CD4-positive, alpha-beta memory T cell (primary cell): ENCODE results near the gene MCC. TPM values are rescaled to one million over a fixed set of nuclear protein-coding genes. Genes with fewer than 3 reads are reported as not detected.

Experiments
- CTCF ChIA-PET: fragments of 350-600 bp; sonication (Branson Sonifier 250); formaldehyde crosslinking; loops from one replicate; lab custom pipeline; 2021; ENCODE audit warnings: inconsistent platforms; ENCODE audit not compliant: partially characterized antibody; lab: Charles Lee
- POLR2A ChIA-PET: fragments of 350-600 bp; sonication (Branson Sonifier 250); formaldehyde crosslinking; loops from one replicate; lab custom pipeline; 2021; ENCODE audit not compliant: partially characterized antibody; lab: Charles Lee
- DNase-seq, 5 donors: peaks; one replicate each; pipeline versions ENCODE4 v3.0.0 to v3.0.0-alpha.2; 2020 to 2022; ENCODE audit warnings: mixed read lengths in 1 of 5
- H3K27ac ChIP-seq: one replicate; pipeline ENCODE4 v1.7.0; 2013; ENCODE audit warnings: low read depth, low read length
- H3K27me3 ChIP-seq: 2 replicates; pipeline ENCODE4 v1.7.0; 2013; ENCODE audit warnings: mild to moderate bottlenecking, low read length, moderate library complexity; ENCODE audit not compliant: insufficient read depth
- H3K36me3 ChIP-seq: 2 replicates; pipeline ENCODE4 v1.7.0; 2013; ENCODE audit warnings: mild to moderate bottlenecking, low read length, moderate library complexity; ENCODE audit not compliant: insufficient read depth
- H3K4me1 ChIP-seq: 2 replicates; pipeline ENCODE4 v1.7.0; 2013; ENCODE audit warnings: mild to moderate bottlenecking, low read length, moderate library complexity; ENCODE audit not compliant: insufficient read depth
- H3K4me3 ChIP-seq, 2 donors: one replicate each; pipeline ENCODE4 v1.7.0; 2013; ENCODE audit warnings: low read length in 2 of 2, mild to moderate bottlenecking in 1 of 2
- H3K9me3 ChIP-seq, 2 donors: one replicate each; pipeline ENCODE4 v1.7.0; 2013; ENCODE audit warnings: low read length in 2 of 2, control low read depth in 1 of 2; ENCODE audit not compliant: control insufficient read depth in 1 of 2
- H3K27ac Mint-ChIP-seq, 7 donors: one replicate each; pipeline ENCODE4 v1.8.0; 2020 to 2021; ENCODE audit warnings: mixed read lengths in 7 of 7, mild to moderate bottlenecking in 6 of 7, inconsistent platforms in 3 of 7, moderate library complexity in 3 of 7
- H3K27me3 Mint-ChIP-seq, 2 donors: one replicate each; pipeline ENCODE4 v1.8.0; 2020 to 2021; ENCODE audit warnings: mixed read lengths in 2 of 2
- H3K36me3 Mint-ChIP-seq, 2 donors: one replicate each; pipeline ENCODE4 v1.8.0; 2020 to 2021; ENCODE audit warnings: mixed read lengths in 2 of 2, inconsistent platforms in 1 of 2, mild to moderate bottlenecking in 1 of 2
- H3K4me1 Mint-ChIP-seq, 4 donors: one replicate each; pipeline ENCODE4 v1.8.0; 2020 to 2021; ENCODE audit warnings: mixed read lengths in 4 of 4, mild to moderate bottlenecking in 1 of 4
- H3K4me3 Mint-ChIP-seq, 8 donors: one replicate each; pipeline ENCODE4 v1.8.0; 2020 to 2021; ENCODE audit warnings: mixed read lengths in 8 of 8, mild to moderate bottlenecking in 7 of 8, moderate library complexity in 6 of 8, inconsistent platforms in 3 of 8
- H3K9me3 Mint-ChIP-seq, 8 donors: one replicate each; pipeline ENCODE4 v1.8.0; 2020 to 2021; ENCODE audit warnings: mixed read lengths in 8 of 8, mild to moderate bottlenecking in 5 of 8, inconsistent platforms in 3 of 8, moderate library complexity in 1 of 8
- intact Hi-C: fragments of 100-400 bp; cut with micrococcal nuclease; formaldehyde crosslinking; loops from one replicate; pipeline ENCODE4 v1.15.1; 2023
- polyA plus RNA-seq, 2 donors: library from polyadenylated mRNA; unstranded; fragments of 300-500 nt; fragmentation: Illumina TruSeq; gene quantifications; one replicate each; pipeline ENCODE4 v1.2.3, GENCODE V29; 2021
- total RNA-seq, 2 experiments: library from RNA; stranded (reverse); gene quantifications; one replicate each; pipeline ENCODE4 v1.2.3, GENCODE V29; 2021

The MCC gene
- total and polyA plus RNA-seq, 4 experiments from 2014 or later = 0.92 to 12.1 (median 7.7) TPM

DNA sequence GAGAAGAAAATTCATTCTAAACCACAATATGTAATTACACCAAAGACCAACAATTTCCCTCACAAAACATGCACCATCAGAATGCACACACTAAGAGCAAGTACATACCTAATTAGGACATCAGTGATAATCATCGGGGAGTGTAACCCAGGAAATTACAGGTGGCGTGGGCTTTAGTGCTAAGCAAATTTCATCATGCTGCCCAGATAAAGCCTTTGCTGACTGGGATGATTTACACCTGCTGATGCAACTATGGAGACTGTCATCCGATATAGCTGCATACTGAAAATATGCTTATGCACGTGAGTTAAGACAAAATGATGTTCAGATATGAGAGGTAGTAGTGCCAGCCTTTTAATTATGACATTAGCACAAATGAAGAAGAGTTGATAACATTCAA, 388.4 kb downstream of the MCC start:
- Mint-ChIP-seq H3K27ac (peak overlapping the region in 1 of 7 donors; percentile 25), H3K4me1 (peaks cover 0 to 3% (median 0%) of the 10 kb centered on the region in 4 donors), H3K27me3 (no peaks in the 10 kb centered on the region), H3K4me3 (no peak overlapping the region), H3K9me3 (no peaks in the 10 kb centered on the region), H3K36me3 (peaks cover 19 to 50% of the 10 kb centered on the region in 2 donors)
- POLR2A ChIA-PET = no interaction called here
- Histone ChIP-seq H3K4me1 (no peaks in the 10 kb centered on the region), H3K36me3 (no peaks in the 10 kb centered on the region), H3K27ac (no peak overlapping the region), H3K4me3 (no peak overlapping the region), H3K9me3 (no peaks in the 10 kb centered on the region), H3K27me3 (no peaks in the 10 kb centered on the region)
- intact Hi-C loops = no loop called here
- CTCF ChIA-PET = no interaction called here
- DNase-seq = no peak

DNA sequence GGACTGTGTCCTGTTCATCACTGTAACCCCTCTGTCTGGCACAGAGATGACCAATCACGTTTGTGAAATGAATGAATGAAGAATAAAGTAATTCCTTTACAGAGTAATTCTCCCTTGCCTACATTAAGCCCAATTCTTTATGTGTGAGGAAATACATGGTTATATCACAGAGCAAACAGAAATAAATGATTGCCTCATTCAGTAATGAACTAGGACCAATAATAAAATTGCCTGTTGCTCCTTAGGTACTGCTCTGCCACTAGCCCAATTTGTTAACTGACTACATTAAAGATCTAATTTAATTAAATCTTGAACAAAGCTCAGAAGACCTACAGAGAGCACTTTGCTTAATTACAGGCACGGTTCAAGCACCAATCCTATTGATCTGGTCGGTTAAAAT, 389.9 kb downstream of the MCC start:
- peaks cover 17 to 45% of the 10 kb centered on the region in 2 donors for H3K36me3 Mint-ChIP-seq
- no peak overlapping the region for H3K4me3 ChIP-seq
- H3K9me3 Mint-ChIP-seq = no peaks in the 10 kb centered on the region
- peaks cover 0 to 3% (median 0%) of the 10 kb centered on the region in 4 donors for H3K4me1 Mint-ChIP-seq
- H3K4me3 Mint-ChIP-seq = no peak overlapping the region
- H3K27me3 Mint-ChIP-seq = no peaks in the 10 kb centered on the region
- H3K27ac ChIP-seq = no peak overlapping the region
- peak overlapping the region in 1 of 7 donors; percentile 37 for H3K27ac Mint-ChIP-seq
- H3K9me3 ChIP-seq = no peaks in the 10 kb centered on the region
- POLR2A ChIA-PET = no interaction called here
- intact Hi-C loops = no loop called here
- no peaks in the 10 kb centered on the region for H3K27me3 ChIP-seq
- no peak for DNase-seq
- no peaks in the 10 kb centered on the region for H3K4me1 ChIP-seq
- H3K36me3 ChIP-seq = no peaks in the 10 kb centered on the region
- CTCF ChIA-PET = no interaction called here

DNA sequence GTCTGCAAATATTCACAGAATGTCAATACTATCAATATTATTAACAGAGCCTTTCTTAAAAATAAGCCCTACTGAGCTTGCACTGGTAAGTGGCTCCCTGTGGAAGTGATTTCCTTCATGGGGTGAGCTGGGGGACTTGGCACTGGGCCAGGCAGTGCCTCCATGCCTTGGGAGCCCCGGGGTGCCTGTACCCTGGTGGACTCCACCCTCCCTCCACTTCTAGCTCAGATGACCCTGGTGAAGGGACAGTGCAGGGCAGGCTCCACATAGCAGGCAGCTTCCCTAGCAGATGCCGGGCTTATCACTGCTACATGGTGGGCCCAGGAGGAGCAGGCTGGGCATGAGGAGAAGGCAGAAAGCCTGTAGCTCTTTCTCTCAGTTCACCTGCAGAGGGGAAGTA, 392.4 kb downstream of the MCC start:
- Mint-ChIP-seq H3K4me1 (peaks cover 0 to 3% (median 0%) of the 10 kb centered on the region in 4 donors), H3K27me3 (no peaks in the 10 kb centered on the region), H3K4me3 (no peak overlapping the region), H3K9me3 (no peaks in the 10 kb centered on the region), H3K36me3 (peaks cover 5 to 35% of the 10 kb centered on the region in 2 donors), H3K27ac (no peak overlapping the region)
- no peaks in the 10 kb centered on the region for H3K4me1 ChIP-seq
- H3K27me3 ChIP-seq = no peaks in the 10 kb centered on the region
- no peaks in the 10 kb centered on the region for H3K9me3 ChIP-seq
- ChIA-PET CTCF (interaction anchor here (1.6 kb wide), 1 partner anchor 10 kb away, joined by 5 read pairs; no protein-coding TSS in a partner anchor), POLR2A (no interaction called here)
- DNase-seq = no peak
- H3K27ac ChIP-seq = no peak overlapping the region
- intact Hi-C loops = no loop called here
- no peak overlapping the region for H3K4me3 ChIP-seq
- no peaks in the 10 kb centered on the region for H3K36me3 ChIP-seq

DNA sequence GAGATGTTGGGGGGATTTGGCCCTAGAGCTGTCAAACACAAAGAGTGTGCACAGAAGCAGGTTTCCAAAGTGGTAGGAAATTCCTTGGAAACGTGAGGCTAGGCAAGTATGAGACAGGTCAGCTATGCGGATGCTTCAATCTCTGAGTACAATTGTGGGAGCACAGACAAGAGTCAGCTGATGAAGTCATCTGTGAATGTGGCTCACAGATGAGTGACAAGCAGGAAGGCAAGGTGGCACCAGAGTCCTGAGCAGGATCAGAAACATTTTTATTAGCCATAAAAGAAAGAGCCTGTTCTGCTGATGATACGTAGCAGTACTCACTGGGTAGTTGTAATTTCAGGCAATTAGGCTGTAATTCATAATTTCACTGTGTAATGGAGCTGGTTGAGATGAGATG, 394.7 kb downstream of the MCC start:
- no peaks in the 10 kb centered on the region for H3K27me3 ChIP-seq
- H3K9me3 Mint-ChIP-seq = no peaks in the 10 kb centered on the region
- DNase-seq = no peak
- H3K4me1 Mint-ChIP-seq = peaks cover 0 to 3% (median under 1%) of the 10 kb centered on the region in 4 donors
- no peak overlapping the region for H3K27ac ChIP-seq
- no peaks in the 10 kb centered on the region for H3K27me3 Mint-ChIP-seq
- no peak overlapping the region for H3K4me3 ChIP-seq
- CTCF ChIA-PET = interaction anchor here (2.0 kb wide), 1 partner anchor 97 kb away, joined by 8 read pairs; no protein-coding TSS in a partner anchor
- no peaks in the 10 kb centered on the region for H3K4me1 ChIP-seq
- no peak overlapping the region for H3K4me3 Mint-ChIP-seq
- POLR2A ChIA-PET = interaction anchor here (1.2 kb wide), 1 partner anchor 9 kb away, joined by 3 read pairs; no protein-coding TSS in a partner anchor
- peaks cover 8 to 31% of the 10 kb centered on the region in 2 donors for H3K36me3 Mint-ChIP-seq
- H3K36me3 ChIP-seq = no peaks in the 10 kb centered on the region
- no peaks in the 10 kb centered on the region for H3K9me3 ChIP-seq
- intact Hi-C loops = no loop called here
- peak overlapping the region in 1 of 7 donors; percentile 42 for H3K27ac Mint-ChIP-seq

DNA sequence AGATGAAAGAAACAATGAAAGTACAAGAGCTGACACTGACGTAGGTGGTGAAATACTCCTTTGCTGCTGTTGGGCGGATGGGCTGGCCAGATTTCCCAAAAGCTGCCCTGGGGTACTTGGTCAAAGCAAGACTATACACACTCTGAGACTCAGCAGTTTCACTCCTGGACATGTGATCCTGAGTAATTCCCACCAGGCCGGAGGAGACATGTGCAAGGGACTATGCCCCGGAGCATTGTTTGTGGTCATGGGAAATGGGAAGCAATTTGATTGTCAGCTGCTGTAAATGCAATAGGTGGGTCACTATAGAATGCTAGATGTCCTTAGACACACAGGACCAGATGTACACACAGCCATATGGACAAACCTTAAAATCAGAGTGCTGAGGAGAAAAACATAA, 395.6 kb downstream of the MCC start:
- no peak overlapping the region for H3K27ac ChIP-seq
- H3K27me3 Mint-ChIP-seq = no peaks in the 10 kb centered on the region
- no peaks in the 10 kb centered on the region for H3K9me3 Mint-ChIP-seq
- DNase-seq = no peak
- CTCF ChIA-PET = no interaction called here
- POLR2A ChIA-PET = no interaction called here
- no peaks in the 10 kb centered on the region for H3K36me3 ChIP-seq
- H3K4me3 Mint-ChIP-seq = no peak overlapping the region
- H3K27ac Mint-ChIP-seq = peak overlapping the region in 1 of 7 donors; percentile 3
- no peaks in the 10 kb centered on the region for H3K4me1 ChIP-seq
- no peaks in the 10 kb centered on the region for H3K27me3 ChIP-seq
- H3K4me1 Mint-ChIP-seq = peaks cover 0 to 4% (median 2%) of the 10 kb centered on the region in 4 donors
- intact Hi-C loops = no loop called here
- peaks cover 4 to 26% of the 10 kb centered on the region in 2 donors for H3K36me3 Mint-ChIP-seq
- no peak overlapping the region for H3K4me3 ChIP-seq
- H3K9me3 ChIP-seq = no peaks in the 10 kb centered on the region

DNA sequence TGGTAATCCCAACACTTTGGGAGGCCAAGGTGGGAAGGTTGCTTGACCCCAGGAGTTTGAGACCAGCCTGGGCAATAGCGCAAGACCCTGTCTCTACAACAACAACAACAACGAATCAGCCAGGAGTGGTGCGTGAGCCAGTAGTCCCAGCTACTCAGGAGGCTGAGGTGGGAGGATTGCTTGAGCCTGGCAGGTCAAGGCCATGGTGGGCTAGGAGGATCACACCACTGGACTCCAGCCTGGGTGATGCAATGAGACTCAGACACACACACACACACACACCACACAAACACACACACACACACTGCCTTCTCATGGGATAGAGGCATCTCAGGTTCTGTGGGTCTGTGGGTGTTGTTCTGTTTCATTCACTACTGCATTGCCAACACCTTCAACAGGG, 396.6 kb downstream of the MCC start:
- DNase-seq = no peak
- CTCF ChIA-PET = no interaction called here
- H3K4me1 ChIP-seq = no peaks in the 10 kb centered on the region
- intact Hi-C loops = no loop called here
- H3K4me3 ChIP-seq = no peak overlapping the region
- H3K27ac Mint-ChIP-seq = no peak overlapping the region
- no peaks in the 10 kb centered on the region for H3K27me3 ChIP-seq
- no peaks in the 10 kb centered on the region for H3K27me3 Mint-ChIP-seq
- H3K9me3 Mint-ChIP-seq = no peaks in the 10 kb centered on the region
- no peaks in the 10 kb centered on the region for H3K36me3 ChIP-seq
- peaks cover 4 to 19% of the 10 kb centered on the region in 2 donors for H3K36me3 Mint-ChIP-seq
- POLR2A ChIA-PET = no interaction called here
- no peak overlapping the region for H3K27ac ChIP-seq
- no peak overlapping the region for H3K4me3 Mint-ChIP-seq
- H3K4me1 Mint-ChIP-seq = peaks cover 0 to 4% (median 2%) of the 10 kb centered on the region in 4 donors
- no peaks in the 10 kb centered on the region for H3K9me3 ChIP-seq

DNA sequence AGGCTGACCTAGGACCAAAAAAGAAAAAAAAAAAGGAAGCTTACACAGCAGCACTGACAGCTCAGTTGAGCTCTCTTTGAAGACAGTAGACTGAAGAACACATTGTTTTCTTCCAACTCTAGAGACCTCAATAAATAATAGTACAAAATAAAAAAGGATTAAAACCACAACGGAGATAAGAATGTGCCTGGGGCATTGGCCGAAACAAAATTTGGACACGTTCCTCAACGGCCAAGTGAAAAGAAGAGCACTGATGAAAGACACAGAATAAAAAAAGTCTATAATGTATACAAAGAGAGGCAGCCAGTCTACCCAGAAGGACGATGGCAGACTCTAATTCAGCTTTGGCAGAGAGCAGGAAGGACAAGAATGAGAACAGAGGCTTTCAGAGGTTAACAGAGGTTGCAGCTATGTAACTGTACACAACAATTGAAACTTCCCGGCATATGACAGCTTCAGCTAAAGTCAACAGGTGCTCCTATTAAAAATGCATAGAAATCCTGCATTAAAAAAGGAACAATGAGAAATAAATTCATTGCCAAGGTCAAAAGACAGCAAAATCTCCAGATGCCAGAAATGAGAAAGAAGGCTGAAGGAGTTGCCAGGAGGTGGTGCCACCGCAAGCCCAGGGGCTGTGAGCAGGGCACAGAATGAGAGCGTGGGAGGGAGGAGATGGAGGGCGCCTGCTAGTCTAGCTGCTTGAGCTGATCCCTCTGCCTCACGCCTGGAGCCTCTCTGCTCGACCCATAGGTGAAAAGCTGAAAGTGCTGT, 397.7 kb downstream of the MCC start:
- H3K36me3 ChIP-seq = no peaks in the 10 kb centered on the region
- H3K9me3 ChIP-seq = no peaks in the 10 kb centered on the region
- DNase-seq = no peak
- ChIA-PET CTCF (interaction anchor here (1.0 to 1.2 kb wide), 3 partner anchors 17 to 241 kb away, joined by 3 to 6 read pairs (median 3); no protein-coding TSS in a partner anchor), POLR2A (no interaction called here)
- peak overlapping the region in 3 of 7 donors; percentile 13 to 56 (median 24) for H3K27ac Mint-ChIP-seq
- H3K27ac ChIP-seq = no peak overlapping the region
- peaks cover 4 to 24% of the 10 kb centered on the region in 2 donors for H3K36me3 Mint-ChIP-seq
- no peaks in the 10 kb centered on the region for H3K27me3 ChIP-seq
- no peak overlapping the region for H3K4me3 ChIP-seq
- H3K9me3 Mint-ChIP-seq = no peaks in the 10 kb centered on the region
- H3K4me1 ChIP-seq = no peaks in the 10 kb centered on the region
- no peak overlapping the region for H3K4me3 Mint-ChIP-seq
- no peaks in the 10 kb centered on the region for H3K27me3 Mint-ChIP-seq
- intact Hi-C loops = no loop called here
- peaks cover 0 to 4% (median 2%) of the 10 kb centered on the region in 4 donors for H3K4me1 Mint-ChIP-seq
